SK-N-MC (cell line): ENCODE data around the gene SEC22A.

ENCODE experiments used
- EZH2 ChIP-seq: fragments of 200-600 bp; sonication (generic); IDR thresholded peaks from one replicate; pipeline ENCODE4 v1.6.1; 2017; ENCODE audit warnings: antibody characterized with exemption
- POLR2AphosphoS5 ChIP-seq: IDR thresholded peaks from 2 replicates; pipeline ENCODE4 v1.6.1; 2012; ENCODE audit warnings: mild to moderate bottlenecking, low read depth, low read length, borderline replicate concordance

GRCh38 chr3:123313889-123314288, 112.1 kb downstream of the SEC22A start:
- TF ChIP-seq POLR2AphosphoS5 (no peak), EZH2 (no peak)
